NCI-H82 (cell line): ENCODE measurements around the gene USP20.
"Not testable (repeated sequence)": the region's sequence is repeated elsewhere in the genome, so short reads cannot be mapped to it uniquely, and the experiment has no call there.

ENCODE experiments used
- DNase-seq: peaks from one replicate; lab custom pipeline; 2025; lab: John Stamatoyannopoulos, UW

USP20 gene

GRCh38 chr9:129835128-129835859 lies at the start of gene USP20, which contains the start of gene C9orf78:
USP20 (plus strand) TSS chr9:129835458; CDS start chr9:129852556, 17,098 bp downstream.
C9orf78 (minus strand) TSS chr9:129835275; CDS start chr9:129835221, 54 bp downstream.
- DNase-seq = peak; percentile 98

DNA sequence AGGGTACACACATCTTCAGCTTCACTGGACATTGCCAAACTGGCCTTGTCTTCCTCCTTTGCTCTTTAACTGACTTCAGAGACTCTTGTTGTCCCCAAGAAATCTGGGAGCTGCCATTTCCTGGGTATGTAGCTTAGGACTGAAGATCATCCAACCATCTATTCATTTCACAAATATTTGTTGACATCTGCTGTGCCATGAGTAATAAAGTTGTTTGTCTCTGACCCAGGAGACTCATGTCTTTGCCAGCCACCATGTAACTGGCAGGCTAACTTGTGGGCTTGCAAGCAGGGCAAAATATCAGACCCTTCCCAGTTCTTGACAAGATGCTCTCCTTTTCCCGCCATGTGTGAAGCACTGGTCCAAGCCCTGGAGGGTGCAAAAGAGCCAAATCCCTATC lies 49.4 kb upstream of the USP20 start:
- no peak for DNase-seq

GRCh38 chr9:129786481-129786880 lies 48.8 kb upstream of the USP20 start:
- DNase-seq = no peak

- DNase-seq = no peak
Observed at GRCh38 chr9:129794549-129794948, 40.7 kb upstream of the USP20 start.

DNA sequence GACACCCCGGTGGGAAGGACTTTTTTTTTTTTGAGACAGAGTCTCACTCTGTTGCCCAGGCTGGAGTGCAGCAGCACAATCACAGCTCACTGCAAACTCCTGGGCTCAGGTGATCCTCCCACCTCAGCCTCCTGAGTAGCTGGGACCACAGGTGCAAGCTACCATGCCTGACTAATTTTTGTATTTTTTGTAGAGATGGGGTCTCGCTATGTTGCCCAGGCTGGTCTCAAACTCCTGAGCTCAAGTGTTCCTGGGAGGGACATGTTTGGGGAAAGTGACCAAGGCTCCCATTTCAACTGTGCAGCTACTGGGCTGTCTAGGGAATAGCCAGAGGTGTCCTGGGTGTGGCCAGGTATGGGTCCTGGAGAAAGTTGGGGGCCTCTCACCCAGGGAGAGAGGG lies 39.2 kb upstream of the USP20 start:
- DNase-seq = not testable (repeated sequence)

DNA sequence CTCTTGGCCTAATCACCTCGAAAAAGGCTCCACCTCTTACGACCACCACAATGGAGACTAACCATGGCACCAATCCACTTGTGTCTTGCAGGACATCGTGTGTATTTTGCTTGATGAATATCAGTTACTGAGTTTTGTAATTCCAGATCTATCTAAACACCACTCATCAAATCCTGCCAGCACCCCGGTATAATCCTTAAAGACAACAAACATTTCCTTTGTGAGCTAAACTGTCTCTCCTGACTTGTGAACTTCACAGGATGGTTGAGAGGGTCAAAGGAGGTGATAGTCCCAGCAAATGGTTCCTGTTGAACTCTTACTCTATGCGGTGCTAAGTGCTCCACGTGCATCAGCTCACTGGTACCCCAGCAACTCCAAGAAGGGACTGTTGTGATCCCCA lies 36.3 kb upstream of the USP20 start:
- DNase-seq = no peak

- DNase-seq = no peak
Observed at GRCh38 chr9:129801504-129801903, 33.8 kb upstream of the USP20 start.

- peak; percentile 94 for DNase-seq
Observed at GRCh38 chr9:129802833-129803675, 32.2 kb upstream of the USP20 start, which contains the start of gene TOR1B. TOR1B (plus strand) TSS chr9:129803184; CDS start chr9:129803213, 29 bp downstream.

GRCh38 chr9:129803676-129804060 lies 31.6 kb upstream of the USP20 start:
- peak; percentile 46 for DNase-seq

- DNase-seq = no peak
Observed at GRCh38 chr9:129806061-129806460, 29.2 kb upstream of the USP20 start.

- DNase-seq = peak; percentile 10
Observed at GRCh38 chr9:129809346-129809745, 25.9 kb upstream of the USP20 start.

DNA sequence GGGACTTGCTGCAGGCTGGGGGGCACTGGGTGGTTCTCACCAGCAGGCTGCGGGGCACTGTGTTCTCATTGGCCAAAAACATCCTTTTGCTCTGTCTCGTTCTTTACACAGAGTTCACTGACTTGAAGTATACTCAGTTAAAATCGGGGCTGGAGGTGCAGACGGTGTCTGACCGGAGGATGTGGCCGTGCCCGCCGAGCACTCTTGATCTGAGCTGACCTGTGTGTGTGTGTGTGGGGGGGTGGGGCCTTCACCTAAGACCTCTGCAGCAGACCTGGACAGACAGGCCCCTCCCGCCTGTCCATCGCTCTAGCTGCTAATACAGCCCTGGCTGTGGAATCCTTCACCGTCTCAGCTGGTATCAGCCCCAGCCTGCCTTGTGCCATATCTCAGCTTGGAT lies 25.1 kb upstream of the USP20 start:
- no peak for DNase-seq

GRCh38 chr9:129810788-129811187 lies 24.5 kb upstream of the USP20 start:
- no peak for DNase-seq

DNA sequence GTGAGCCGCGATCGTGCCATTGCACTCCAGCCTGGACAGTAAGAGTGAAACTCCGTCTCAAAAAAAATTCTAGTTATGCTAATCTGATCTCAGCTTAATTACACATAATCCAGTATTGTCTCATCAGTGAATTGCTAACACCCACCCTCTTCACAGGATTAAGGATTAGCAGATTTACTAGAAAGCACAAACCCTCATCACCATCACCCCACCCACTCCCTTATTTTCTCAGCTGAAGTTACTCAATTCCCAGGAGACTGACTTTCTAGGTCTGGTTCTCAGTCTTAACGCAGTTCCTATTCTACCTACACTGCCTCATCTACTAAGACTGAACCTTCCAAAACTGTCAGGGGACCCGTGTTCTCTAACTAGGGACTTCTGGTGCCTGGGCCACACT lies 23.3 kb upstream of the USP20 start:
- peak; percentile 95 for DNase-seq

DNA sequence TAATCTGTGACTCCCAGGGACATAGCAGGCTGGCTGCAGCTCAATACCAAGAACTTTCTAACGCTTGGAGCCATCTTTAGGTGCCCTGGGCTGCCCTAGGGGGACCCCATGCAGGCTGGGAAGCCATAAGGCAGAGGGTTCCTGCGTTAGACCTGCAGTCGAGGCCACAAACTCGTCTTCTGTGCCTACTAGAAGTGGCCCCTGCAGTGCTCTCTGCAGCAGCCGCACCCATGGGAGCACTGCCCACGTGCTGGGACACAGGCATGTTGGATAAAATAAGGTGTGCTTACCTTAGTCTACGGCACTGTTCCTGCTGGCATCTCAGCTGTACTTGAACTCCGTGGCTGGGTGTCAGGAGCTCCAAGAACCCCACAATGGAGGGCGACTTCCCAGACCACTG lies 22.9 kb upstream of the USP20 start:
- no peak for DNase-seq

- DNase-seq = no peak
Observed at GRCh38 chr9:129813661-129814060, 21.6 kb upstream of the USP20 start.

DNA sequence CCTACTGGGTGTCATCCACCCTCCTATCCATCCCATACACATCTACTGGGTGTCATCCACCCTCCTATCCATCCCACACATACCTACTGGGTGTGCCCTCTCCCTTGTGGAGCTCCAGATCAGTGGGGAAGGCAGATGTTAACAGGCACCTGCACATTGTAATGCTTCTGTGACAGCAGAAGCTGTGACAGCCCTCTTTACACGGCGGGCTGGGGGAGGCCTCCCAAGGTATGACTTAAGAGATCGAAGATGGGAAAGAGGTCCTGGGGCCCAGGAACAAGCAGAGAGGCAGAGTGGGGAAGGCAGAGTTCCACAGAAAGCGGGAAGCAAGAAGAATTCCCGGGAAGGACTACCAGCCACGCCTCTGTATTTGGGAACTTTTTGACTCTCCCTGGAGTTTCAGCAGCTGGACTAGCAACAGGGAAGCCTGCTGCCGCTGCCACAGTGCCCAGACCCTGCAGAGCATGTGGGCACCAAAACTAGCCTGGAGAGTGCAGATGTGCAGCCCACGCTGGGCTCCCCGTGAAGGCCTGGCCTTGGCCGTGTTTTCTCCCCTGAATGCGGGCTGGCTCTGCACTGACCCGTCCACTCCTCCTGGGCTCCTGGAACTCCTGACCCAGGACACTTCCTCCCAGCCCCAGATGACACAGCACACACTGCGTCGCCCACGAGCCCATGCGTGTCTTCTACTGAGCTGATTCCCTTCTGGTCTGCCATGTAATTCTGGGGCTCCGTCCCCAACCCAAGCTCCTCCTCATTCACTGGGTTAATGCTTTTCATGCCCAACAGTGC lies 20.6 kb upstream of the USP20 start:
- no peak for DNase-seq

GRCh38 chr9:129815278-129815677 lies 20.0 kb upstream of the USP20 start:
- DNase-seq = no peak

- no peak for DNase-seq
Observed at GRCh38 chr9:129816501-129817435, 18.5 kb upstream of the USP20 start.

DNA sequence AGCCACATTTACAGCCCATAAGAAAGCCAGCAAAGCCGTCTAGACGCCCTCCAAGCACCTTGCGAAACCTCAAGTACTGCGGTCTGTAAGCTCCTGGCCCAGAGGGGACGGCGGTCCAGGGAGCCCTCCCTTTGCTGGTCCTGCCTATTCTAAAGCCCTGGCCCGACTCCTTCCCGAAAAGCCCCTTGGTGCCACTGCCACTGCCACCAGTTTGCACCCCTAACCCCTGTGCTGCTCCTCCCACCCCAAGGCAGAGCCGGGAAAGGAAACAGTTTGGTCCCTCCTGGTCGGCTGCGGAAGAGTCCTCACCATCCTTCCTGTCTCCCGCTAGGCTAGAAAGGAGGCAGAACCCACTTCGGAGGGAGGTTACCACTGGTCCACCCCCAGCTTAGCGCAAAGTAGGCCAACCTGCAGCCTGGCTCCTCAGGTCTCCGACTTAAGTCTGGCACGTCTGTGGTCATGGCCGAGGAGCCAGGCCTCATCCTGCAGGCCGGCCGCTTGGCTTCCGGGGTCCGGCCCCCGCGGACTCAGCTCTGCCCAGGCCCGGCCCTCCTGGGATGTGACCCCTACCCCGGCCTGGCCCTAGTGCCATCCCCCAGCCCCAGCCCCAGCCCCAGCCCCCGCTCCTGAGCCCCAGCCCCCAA lies 12.2 kb upstream of the USP20 start:
- peak; percentile 45 for DNase-seq

- peak; percentile 44 for DNase-seq
Observed at GRCh38 chr9:129823542-129823934, 11.7 kb upstream of the USP20 start.
